ENCODE data around the gene STARD3NL.
"Not testable (repeated sequence)": the region's sequence is repeated elsewhere in the genome, so short reads cannot be mapped to it uniquely, and the experiment has no call there.

The STARD3NL gene

DNA sequence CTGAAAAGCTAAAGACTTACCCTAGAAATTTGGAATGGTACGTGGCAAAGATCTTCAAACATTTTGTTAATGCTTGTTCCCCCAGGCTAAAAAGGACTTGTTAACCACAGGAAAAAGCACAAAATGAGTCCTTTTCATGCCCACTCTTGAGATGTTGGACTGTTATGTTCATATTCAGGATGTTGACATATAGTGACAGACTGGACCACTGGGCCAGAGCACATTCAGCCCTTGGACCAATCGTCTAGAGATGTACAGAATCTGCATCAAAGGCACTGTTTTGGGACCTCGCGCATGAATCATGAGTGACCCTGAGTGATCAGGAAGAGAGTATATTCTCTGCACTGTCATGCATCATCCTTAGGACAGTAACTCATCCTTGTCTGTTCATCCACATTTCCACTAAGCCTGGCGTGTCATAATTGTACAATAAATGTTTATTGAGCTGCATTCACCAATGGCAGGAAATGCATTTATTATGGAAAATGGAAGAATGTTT is 70.1 kb downstream of the STARD3NL start:
- no peaks in the 10 kb centered on the region for H3K9me3 Mint-ChIP-seq
- intact Hi-C loops (cut with micrococcal nuclease), result no loop called here
- peaks cover 14% of the 10 kb centered on the region for H3K4me1 Mint-ChIP-seq (ENCODE audit: low read depth)
- H3K27me3 Mint-ChIP-seq, result no peaks in the 10 kb centered on the region
- no peak overlapping the region for H3K27ac Mint-ChIP-seq
- H3K36me3 Mint-ChIP-seq (ENCODE audit: low read depth), result no peaks in the 10 kb centered on the region
- H3K4me3 Mint-ChIP-seq, result no peak overlapping the region

DNA sequence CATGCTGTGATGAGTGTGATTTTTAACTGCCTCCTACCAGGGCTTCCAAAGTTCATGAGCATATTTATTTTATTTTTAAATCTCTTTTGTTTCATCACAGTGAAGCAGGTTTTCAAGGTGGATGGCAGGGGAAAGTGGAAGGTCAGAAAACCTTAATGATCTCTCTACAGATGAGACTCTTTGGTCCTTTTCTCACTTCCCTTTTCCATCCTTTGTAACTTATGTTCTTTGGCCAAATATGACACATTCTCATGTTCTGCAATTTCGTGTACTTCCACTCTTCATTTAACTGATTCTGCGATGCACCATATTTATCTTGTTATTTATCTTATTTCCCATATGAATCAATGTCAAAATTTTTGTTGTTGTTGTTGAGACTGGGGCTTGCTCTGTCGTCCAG is 71.8 kb downstream of the STARD3NL start:
- H3K36me3 Mint-ChIP-seq (ENCODE audit: low read depth); H3K4me3 Mint-ChIP-seq; intact Hi-C loops (cut with micrococcal nuclease); H3K9me3 Mint-ChIP-seq; H3K27ac Mint-ChIP-seq; H3K27me3 Mint-ChIP-seq: not testable (repeated sequence)
- peaks cover 15% of the 10 kb centered on the region for H3K4me1 Mint-ChIP-seq (ENCODE audit: low read depth)

DNA sequence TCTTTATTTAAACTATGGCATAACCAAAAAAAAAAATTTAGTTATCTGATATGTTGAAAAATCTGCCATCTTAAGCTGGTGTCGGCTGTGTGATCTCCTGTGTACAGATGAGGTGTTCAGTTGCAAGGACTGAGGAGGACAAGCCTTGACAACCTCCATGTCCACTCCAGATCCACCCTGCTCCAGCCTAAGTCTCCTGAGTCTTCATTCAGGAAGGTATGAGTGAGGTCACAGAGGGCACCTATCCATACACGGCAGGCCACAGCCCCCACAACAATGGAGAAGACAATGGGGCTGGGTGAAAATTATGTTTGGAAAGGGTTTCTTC is 79.3 kb downstream of the STARD3NL start:
- Mint-ChIP-seq H3K36me3 (ENCODE audit: low read depth) (no peaks in the 10 kb centered on the region), H3K27ac (peak overlapping the region; percentile 85), H3K9me3 (no peaks in the 10 kb centered on the region)

DNA sequence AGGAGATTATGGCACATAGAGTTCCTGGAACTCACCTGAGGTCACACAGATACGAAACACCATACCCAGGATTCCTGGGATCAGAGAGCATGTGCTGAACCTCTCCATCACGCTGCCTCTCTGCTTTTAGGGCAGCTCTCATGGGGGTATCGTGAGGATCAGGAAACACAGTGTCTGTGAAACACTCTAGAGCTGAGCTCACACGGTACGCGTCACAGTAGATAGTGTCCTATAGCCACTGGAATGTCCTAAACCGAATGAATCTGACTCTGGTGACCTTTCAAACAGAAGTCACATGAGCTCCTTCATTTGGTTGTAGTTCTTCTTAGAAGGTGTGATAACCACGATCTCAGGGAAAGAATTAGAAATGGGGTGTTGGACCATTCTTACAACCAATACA is 81.1 kb downstream of the STARD3NL start:
- H3K4me3 Mint-ChIP-seq; H3K27ac Mint-ChIP-seq; H3K27me3 Mint-ChIP-seq; H3K9me3 Mint-ChIP-seq; intact Hi-C loops (cut with micrococcal nuclease); H3K36me3 Mint-ChIP-seq (ENCODE audit: low read depth): not testable (repeated sequence)
- H3K4me1 Mint-ChIP-seq (ENCODE audit: low read depth), result peaks cover 31% of the 10 kb centered on the region

More for the DNA sequence above, 79.3 kb downstream of the STARD3NL start:
- H3K4me3 Mint-ChIP-seq, result peak overlapping the region; percentile 30
- intact Hi-C loops (cut with micrococcal nuclease), result no loop called here
- H3K4me1 Mint-ChIP-seq (ENCODE audit: low read depth), result peaks cover 33% of the 10 kb centered on the region
- H3K27me3 Mint-ChIP-seq, result no peaks in the 10 kb centered on the region

DNA sequence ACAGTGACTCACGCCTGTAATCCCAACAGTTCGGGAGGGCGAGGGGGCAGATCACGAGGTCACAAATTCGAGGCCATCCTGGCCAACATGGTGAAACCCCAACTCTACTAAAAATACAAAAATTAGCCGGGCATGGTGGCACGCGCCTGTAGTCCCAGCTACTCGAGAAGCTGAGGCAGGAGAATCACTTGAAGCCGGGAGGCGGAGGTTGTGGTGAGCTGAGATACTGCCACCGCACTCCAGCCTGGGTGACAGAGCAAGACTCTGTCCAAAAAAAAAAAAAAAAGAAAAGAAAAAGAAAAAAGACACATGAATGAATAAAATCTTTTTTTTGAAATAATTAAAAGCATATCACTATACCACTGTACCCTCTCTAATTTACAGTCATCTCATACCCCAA is 83.6 kb downstream of the STARD3NL start:
- H3K9me3 Mint-ChIP-seq; H3K36me3 Mint-ChIP-seq (ENCODE audit: low read depth); H3K27me3 Mint-ChIP-seq; intact Hi-C loops (cut with micrococcal nuclease); H3K27ac Mint-ChIP-seq; H3K4me3 Mint-ChIP-seq: not testable (repeated sequence)
- H3K4me1 Mint-ChIP-seq (ENCODE audit: low read depth), result peaks cover 24% of the 10 kb centered on the region

DNA sequence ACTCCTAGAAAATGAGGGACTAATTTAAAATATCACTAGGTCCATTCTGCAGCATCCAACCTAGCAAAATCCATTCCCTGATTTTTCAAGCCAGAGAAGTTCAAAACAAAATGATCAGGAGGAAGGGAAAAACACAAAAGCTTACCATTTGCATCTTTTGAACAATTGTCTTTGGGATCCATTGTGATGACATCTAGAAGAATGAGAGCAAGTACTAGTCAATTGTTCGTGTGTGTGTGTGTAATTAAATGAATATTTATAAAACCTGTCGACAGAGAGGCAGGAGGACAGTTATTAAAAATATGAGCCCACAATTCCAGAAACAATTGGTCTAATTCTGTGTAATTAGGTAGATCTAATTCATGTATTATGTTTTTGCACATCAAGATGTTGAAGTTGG is 84.0 kb downstream of the STARD3NL start:
- H3K9me3 Mint-ChIP-seq; H3K4me3 Mint-ChIP-seq; H3K36me3 Mint-ChIP-seq (ENCODE audit: low read depth); H3K27me3 Mint-ChIP-seq; H3K27ac Mint-ChIP-seq; intact Hi-C loops (cut with micrococcal nuclease): not testable (repeated sequence)
- peaks cover 22% of the 10 kb centered on the region for H3K4me1 Mint-ChIP-seq (ENCODE audit: low read depth)

DNA sequence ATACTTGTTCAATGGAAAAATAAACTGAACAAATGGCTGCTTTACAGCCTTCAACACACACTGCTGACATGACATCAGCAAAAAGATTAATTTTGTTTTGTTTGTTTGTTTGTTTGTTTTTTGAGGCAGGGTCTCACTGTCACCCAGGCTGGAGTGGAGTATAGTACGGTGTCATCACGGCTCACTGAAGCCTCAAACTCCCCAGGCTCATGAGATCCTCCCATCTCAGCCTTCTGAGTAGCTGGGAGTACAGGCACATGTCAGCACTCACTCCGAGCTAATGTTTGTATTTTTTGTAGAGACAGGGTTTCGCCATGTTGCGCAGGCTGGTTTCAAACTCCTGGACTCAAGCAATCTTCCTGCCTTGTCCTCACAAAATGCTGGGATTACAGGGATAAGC is 84.5 kb downstream of the STARD3NL start:
- Mint-ChIP-seq H3K27ac (no peak overlapping the region), H3K4me3 (no peak overlapping the region), H3K4me1 (ENCODE audit: low read depth) (peaks cover 17% of the 10 kb centered on the region)

DNA sequence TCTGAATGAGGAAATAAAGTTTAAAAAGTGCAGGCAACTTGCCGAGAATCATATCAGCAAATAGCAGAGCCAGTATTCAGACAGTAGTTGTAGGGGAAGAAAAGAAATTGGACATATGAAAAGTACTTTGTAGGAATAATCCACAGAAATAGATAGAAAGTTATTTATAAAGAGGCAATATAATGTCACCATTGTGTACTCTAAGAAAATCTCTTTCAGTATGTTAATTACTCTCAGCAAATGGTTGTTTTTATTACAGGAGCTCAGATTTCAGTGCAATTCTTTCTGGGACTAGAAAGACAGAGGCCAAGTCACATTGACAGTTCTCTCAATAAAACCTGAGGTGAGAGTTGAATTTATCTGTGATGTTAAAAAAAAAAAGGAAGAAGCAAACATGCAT is 85.2 kb downstream of the STARD3NL start:
- H3K27ac Mint-ChIP-seq; H3K27me3 Mint-ChIP-seq; H3K4me3 Mint-ChIP-seq; H3K9me3 Mint-ChIP-seq; intact Hi-C loops (cut with micrococcal nuclease); H3K36me3 Mint-ChIP-seq (ENCODE audit: low read depth): not testable (repeated sequence)
- peaks cover 10% of the 10 kb centered on the region for H3K4me1 Mint-ChIP-seq (ENCODE audit: low read depth)

More for the DNA sequence above, 84.5 kb downstream of the STARD3NL start:
- intact Hi-C loops (cut with micrococcal nuclease), result no loop called here
- no peaks in the 10 kb centered on the region for H3K27me3 Mint-ChIP-seq
- no peaks in the 10 kb centered on the region for H3K36me3 Mint-ChIP-seq (ENCODE audit: low read depth)
- no peaks in the 10 kb centered on the region for H3K9me3 Mint-ChIP-seq

DNA sequence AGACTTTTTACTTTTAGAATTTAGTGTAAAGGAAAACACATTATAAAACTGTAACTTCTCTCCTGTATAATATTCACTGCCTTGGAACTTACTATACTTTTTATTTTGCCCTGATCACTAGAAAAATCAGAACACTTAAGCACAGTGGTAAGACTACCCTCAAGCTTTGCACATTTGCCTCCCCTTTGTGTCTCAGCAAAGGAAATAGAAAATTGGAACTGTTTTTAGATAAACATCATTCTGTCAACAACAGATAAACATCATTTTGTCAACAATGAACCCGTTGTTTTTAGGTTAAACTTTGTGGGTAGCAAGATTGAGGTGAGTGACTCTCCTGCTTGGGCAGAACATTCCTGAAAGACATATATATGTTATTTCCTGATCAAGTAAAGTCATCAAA is 86.6 kb downstream of the STARD3NL start:
- H3K27me3 Mint-ChIP-seq; intact Hi-C loops (cut with micrococcal nuclease); H3K4me1 Mint-ChIP-seq (ENCODE audit: low read depth); H3K9me3 Mint-ChIP-seq; H3K27ac Mint-ChIP-seq; H3K4me3 Mint-ChIP-seq; H3K36me3 Mint-ChIP-seq (ENCODE audit: low read depth): not testable (repeated sequence)

DNA sequence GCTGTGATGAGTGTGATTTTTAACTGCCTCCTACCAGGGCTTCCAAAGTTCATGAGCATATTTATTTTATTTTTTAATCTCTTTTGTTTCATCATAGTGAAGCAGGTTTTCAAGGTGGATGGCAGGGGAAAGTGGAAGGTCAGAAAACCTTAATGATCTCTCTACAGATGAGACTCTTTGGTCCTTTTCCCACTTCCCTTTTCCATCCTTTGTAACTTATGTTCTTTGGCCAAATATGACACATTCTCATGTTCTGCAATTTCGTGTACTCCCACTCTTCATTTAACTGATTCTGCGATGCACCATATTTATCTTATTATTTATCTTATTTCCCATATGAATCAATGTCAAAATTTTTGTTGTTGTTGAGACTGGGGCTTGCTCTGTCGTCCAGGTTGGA is 87.9 kb downstream of the STARD3NL start:
- H3K9me3 Mint-ChIP-seq; H3K36me3 Mint-ChIP-seq (ENCODE audit: low read depth); intact Hi-C loops (cut with micrococcal nuclease); H3K4me1 Mint-ChIP-seq (ENCODE audit: low read depth); H3K4me3 Mint-ChIP-seq; H3K27ac Mint-ChIP-seq; H3K27me3 Mint-ChIP-seq: not testable (repeated sequence)

DNA sequence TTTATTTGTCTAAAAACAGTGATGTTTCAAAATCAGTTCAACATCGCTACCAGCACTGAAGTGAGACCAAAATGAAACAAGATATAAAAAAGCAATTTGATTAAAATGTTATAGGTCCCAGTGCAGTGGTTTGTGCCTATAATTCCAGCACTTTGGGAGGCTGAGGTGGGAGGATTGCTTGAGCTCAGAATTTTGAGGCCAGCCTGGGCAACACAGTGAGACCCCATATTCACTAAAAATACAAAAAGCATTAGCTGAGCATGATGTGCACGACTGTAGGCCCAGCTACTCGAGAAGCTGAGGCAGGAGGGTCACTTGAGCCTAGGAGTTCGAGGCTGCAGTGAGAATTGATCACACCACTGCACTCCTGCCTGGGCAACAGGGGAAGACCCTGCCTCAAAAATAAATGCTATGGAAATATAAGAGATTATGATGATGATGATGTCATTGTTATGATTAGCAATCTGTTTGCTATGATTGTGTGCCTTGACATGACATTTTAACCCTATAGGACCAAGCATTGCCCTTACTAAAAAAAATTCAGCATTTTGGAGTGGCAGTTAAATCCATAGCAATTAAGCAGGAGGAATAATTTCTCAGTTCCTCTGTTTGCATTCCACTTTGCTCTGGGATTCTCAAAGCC is 91.8 kb downstream of the STARD3NL start:
- H3K27me3 Mint-ChIP-seq; intact Hi-C loops (cut with micrococcal nuclease); H3K9me3 Mint-ChIP-seq; H3K36me3 Mint-ChIP-seq (ENCODE audit: low read depth); H3K27ac Mint-ChIP-seq; H3K4me1 Mint-ChIP-seq (ENCODE audit: low read depth); H3K4me3 Mint-ChIP-seq: not testable (repeated sequence)

DNA sequence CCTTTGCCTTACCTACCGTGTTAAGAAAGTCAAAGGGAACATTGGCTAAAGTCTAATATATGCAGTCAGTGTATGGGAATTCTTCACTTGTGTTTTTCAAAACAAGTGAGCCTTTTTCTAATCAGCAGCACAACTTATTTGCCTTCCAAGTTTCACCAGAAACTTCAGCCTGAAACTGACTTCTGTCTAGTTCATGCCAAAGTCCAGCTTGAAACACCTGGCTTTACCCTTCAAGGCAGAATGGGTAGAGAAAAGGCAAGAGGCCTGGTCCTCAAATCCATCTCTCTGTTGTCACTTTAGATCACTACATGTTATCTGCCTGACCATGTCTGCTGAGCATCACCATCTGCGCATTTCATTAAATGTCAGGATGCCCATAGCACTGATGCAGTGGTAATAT is 92.4 kb downstream of the STARD3NL start:
- H3K27me3 Mint-ChIP-seq; H3K9me3 Mint-ChIP-seq; H3K36me3 Mint-ChIP-seq (ENCODE audit: low read depth); intact Hi-C loops (cut with micrococcal nuclease); H3K4me3 Mint-ChIP-seq; H3K27ac Mint-ChIP-seq; H3K4me1 Mint-ChIP-seq (ENCODE audit: low read depth): not testable (repeated sequence)

DNA sequence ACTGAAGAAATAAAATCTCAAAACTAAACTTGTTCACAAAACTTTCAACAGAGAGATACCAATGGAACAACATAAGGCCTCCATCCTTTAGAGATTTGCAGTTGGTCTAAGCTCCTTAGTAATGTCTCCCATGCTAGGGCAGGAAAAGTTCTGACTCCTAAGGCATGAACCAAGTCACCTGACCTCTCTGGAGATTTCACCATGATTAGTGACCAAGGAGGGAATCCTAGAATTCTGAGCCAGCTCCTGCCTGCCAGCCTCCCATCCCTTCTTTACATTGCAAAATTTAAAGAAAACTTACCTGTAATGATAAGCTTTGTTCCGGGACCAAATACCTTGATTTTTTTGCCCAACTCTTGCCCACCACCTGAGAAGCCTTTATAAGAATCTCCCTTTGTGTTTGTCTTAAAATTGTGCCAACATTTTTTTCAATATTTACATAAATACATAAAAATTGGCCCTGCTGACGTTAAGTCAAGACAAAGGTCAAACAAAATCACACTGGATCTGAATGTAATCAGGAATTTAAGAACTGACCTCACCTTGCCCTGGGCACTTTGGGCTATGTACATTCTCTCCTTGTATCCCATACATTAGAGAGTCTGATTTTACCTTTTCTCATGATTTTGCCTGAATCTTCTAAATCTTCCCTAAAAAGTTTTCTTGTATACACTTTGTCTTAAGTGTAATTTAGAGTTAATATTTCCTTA is 95.4 kb downstream of the STARD3NL start, which contains the start of gene TARP:
Gene TARP, minus strand, starts transcription at position 351 of the 710 bp plus-strand sequence.
- intact Hi-C loops (cut with micrococcal nuclease), result no loop called here
- Mint-ChIP-seq H3K4me3 (no peak within 1 kb of the TSS), H3K27me3 (peaks cover 3% of the 10 kb centered on the region), H3K4me1 (ENCODE audit: low read depth) (peaks cover 24% of the 10 kb centered on the region), H3K36me3 (ENCODE audit: low read depth) (no peaks in the 10 kb centered on the region), H3K9me3 (no peaks in the 10 kb centered on the region), H3K27ac (no peak within 1 kb of the TSS)

DNA sequence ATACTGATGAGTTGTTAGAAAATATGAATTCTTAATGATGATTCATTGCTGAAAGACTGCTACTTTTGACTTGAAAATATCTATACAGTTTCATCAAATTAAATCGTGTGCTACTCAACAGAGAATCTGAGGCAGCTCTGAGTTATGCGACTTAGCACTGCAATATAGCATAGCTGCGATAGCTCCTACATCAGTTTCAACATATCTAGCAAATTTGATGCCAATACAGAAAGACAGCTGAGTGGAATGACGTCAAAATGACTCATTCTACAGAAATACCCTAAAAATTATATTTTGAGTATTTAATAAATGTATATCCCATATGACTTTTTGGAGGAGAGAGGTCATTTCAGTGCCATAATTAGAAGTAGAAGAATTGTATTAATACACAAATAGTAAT is 96.4 kb downstream of the STARD3NL start:
- Mint-ChIP-seq H3K4me1 (ENCODE audit: low read depth) (peaks cover 24% of the 10 kb centered on the region), H3K4me3 (no peak overlapping the region), H3K9me3 (no peaks in the 10 kb centered on the region), H3K36me3 (ENCODE audit: low read depth) (no peaks in the 10 kb centered on the region), H3K27me3 (peaks cover 3% of the 10 kb centered on the region), H3K27ac (no peak overlapping the region)
- intact Hi-C loops (cut with micrococcal nuclease), result no loop called here
